RKO (cell line): ENCODE data around the gene FAM13A.
A peak's percentile ranks its signal among the peaks of the same experiment; 100 is the strongest.

Experiments
- DNase-seq: peaks from one replicate; pipeline ENCODE4 v3.0.0-alpha.2; 2016; ENCODE audit warnings: low spot score

Gene FAM13A

GRCh38 chr4:88745581-88746163 is 311.3 kb downstream of the FAM13A start:
- DNase-seq = no peak

GRCh38 chr4:88745175-88745574 is 311.8 kb downstream of the FAM13A start:
- DNase-seq = no peak

GRCh38 chr4:88744609-88745008 is 312.4 kb downstream of the FAM13A start:
- DNase-seq = no peak

- DNase-seq = peak; percentile 5
Observed at GRCh38 chr4:88743696-88744095, 313.3 kb downstream of the FAM13A start.

GRCh38 chr4:88742561-88742960 is 314.4 kb downstream of the FAM13A start:
- no peak for DNase-seq

- no peak for DNase-seq
Observed at GRCh38 chr4:88738180-88738579, 318.8 kb downstream of the FAM13A start.

- no peak for DNase-seq
Observed at GRCh38 chr4:88737307-88737941, 319.6 kb downstream of the FAM13A start.

GRCh38 chr4:88736264-88736663 is 320.7 kb downstream of the FAM13A start:
- no peak for DNase-seq

GRCh38 chr4:88735564-88735963 is 321.4 kb downstream of the FAM13A start:
- DNase-seq = no peak

- peak; percentile 8 for DNase-seq
Observed at GRCh38 chr4:88734403-88734949, 322.5 kb downstream of the FAM13A start.

- no peak for DNase-seq
Observed at GRCh38 chr4:88732714-88733368, 324.1 kb downstream of the FAM13A start.

- DNase-seq = no peak
Observed at GRCh38 chr4:88731381-88731780, 325.6 kb downstream of the FAM13A start.

- no peak for DNase-seq
Observed at GRCh38 chr4:88730811-88731210, 326.2 kb downstream of the FAM13A start.

GRCh38 chr4:88729146-88729760 is 327.7 kb downstream of the FAM13A start:
- DNase-seq = no peak

- DNase-seq = no peak
Observed at GRCh38 chr4:88728146-88728545, 328.8 kb downstream of the FAM13A start.

GRCh38 chr4:88725986-88726385 is 331.0 kb downstream of the FAM13A start:
- no peak for DNase-seq

- no peak for DNase-seq
Observed at GRCh38 chr4:88725143-88725542, 331.8 kb downstream of the FAM13A start.

GRCh38 chr4:88724406-88724805 is 332.6 kb downstream of the FAM13A start:
- DNase-seq = no peak

- DNase-seq = no peak
Observed at GRCh38 chr4:88722828-88723227, 334.2 kb downstream of the FAM13A start.

- no peak for DNase-seq
Observed at GRCh38 chr4:88722276-88722780, 334.7 kb downstream of the FAM13A start.

- no peak for DNase-seq
Observed at GRCh38 chr4:88720451-88721428, 336.2 kb downstream of the FAM13A start.
